ENCODE measurements around the gene MMP12.
A peak's percentile ranks its signal among the peaks of the same experiment; 100 is the strongest.

MMP12 gene

DNA sequence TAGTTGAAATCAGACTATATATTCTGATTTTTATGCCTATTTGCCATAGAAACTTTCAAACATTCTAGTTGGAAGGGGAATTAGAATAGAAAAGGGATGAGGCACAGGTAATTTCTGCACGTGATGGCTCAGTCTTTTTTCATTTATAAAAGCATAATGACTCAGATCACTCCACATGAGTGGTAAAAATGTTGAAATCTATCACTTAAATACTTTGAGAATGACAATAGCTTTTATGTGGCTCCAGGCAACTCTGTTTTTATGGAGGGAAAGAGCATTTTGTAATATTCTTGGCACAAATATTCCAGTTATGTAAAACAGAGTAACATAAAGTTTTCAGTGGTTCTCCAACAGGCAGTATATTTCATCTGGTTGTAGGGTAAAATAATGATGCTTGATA, 25.5 kb downstream of the MMP12 start:
- no peak for DNase-seq

DNA sequence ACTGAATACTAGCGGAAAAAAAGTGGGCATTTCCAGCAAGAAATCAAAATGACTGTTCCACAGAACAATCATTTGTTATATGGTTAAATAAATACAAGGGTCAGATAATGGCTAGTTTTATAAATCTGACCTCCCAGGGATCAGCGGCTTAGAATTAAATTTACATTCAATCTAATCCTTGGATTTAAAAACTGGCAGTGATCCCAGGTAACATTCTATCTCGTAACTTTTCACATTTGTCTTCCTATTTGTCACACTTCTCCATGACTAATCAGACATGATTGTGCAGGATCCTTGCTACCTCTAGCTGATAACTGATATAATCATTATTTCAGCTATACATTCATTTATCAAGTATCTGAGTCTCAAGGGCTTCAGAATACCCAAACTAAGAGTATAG, 28.5 kb downstream of the MMP12 start:
- DNase-seq, result no peak

DNA sequence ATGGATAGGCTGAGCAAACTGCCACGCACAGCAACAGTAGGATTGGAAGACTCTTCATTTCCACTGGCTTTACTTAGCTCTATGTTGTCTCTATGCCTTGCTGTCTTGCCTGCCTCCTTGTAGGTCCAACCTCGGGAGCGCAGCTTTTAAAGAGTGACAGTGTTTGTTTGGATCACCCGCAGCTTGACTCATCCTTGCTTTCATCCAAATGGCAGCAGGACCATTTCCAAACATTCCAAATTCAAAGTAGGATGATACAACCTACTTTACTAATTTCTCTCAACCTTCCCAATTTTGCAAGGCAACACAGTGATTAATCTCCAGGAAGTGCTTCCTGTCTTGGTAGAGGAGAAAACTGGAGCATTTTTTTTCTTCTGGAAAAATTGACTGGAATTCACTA, 31.3 kb downstream of the MMP12 start, which contains the start of gene MMP3:
Gene MMP3 (minus strand): TSS at position 121 of the 400 bp plus-strand sequence. CDS start 63 bp downstream, at position 58.
- no peak for DNase-seq

DNA sequence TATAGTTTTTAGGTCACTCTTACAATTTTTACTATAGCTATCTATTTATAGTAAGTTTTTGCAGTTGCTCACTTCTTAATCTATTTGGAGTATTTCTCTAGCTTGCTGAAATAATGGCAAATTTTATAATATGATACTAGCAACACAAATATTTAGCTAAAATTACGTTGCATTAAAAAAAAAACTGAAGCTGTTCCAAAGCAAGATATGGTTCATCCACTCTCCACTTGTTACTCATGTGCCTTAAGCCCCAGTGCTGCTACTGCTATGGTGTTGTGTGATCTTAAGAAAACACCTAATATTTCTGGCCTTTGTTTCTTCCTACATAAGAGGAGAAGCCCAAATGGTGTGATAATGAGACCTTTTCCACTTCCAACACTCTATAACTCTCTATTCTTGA, 31.9 kb downstream of the MMP12 start:
- no peak for DNase-seq

DNA sequence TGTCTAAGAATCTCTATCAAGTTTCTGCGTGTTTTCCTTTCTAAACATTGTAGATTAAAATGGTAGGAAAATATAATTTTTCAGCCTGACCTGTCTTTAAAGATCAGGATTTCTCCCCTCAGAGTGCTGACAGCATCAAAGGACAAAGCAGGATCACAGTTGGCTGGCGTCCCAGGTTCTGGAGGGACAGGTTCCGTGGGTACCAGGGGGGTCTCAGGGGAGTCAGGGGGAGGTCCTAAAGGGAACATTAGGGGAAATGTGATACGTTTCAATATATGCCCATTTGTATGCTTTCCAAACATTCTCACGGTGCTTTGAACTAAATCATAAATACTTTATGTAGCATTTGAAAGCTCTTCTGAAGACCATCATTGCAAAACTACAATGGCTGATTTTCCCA, 34.8 kb downstream of the MMP12 start:
- no peak for DNase-seq

DNA sequence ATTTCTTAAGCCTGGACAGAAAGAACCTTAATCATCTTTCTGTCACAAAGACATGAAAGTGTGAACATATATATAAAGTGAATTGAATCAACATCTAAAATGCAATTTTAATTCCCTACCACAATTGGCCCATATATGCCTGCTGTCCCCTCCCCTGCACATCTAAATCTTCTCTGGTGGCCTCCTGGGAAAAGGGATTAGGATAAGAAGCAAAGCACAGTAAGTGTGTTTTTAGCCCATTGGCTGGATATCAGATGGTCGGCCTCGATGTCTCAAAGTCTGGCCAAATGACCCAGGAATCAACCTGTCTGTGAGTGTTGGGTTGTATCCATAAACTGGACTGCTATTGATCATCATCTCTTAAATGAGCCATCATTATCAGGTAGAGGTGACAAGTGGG, 37.1 kb downstream of the MMP12 start:
- no peak for DNase-seq

DNA sequence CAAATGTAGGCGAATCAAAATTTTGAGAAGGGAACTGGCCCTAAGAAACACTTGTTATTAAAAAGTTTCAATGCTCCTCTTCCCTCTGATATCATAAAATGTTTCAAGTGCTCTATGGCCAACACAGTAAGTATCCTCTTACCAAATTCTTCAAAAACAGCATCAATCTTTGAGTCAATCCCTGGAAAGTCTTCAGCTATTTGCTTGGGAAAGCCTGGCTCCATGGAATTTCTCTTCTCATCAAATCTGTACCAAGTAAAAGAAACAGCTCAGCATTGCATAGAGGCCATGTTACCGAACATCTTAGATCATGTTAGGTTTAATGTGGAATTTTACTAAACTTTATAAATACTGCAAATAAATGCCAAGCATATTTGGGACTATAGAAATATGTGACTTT, 37.6 kb downstream of the MMP12 start:
- DNase-seq, result no peak

DNA sequence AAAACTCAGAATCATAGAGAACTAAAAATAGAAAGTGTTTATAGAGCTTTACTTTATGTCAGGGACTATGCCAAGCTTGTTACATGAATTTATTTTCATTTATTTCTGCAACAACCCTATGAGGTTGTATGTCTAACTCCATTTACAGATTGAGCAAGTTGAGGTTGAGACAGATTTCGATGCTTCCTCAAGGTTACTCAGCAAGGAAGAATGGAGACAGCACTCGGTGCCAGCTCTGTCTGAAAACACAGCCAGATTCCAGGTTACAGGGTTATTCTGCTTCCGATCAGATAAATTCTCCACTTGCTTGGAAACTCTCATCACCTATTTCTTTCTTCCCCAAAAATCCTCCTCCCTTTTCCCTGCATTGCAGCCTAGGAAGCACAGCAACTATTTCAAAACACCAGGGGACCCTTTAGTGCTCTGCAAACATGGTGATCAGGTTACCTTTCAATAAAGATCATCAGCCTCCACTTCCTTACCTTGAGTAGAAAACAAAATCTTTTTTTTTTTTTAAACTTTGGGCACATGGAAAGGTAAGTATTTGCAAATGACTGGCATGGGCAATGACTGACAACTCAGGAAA, 38.4 kb downstream of the MMP12 start:
- DNase-seq, result no peak

DNA sequence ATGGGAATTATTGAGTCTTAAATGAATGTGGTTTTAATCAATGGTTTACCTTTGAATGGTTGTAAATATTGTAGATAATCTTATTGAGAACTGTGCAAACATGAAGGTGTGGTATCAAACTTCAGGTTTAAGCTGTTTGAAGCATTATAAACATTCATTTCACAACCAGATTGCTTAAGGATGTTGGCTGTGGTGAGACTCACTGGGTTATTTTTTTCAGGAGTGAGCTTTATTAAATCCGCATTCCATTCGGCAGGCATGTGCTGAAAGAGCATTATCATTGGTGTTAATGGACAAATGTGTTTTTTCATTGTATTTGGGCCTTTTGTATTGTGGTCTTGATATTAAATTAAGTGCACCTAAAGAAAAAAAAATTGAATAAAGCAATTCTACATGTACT, 41.1 kb downstream of the MMP12 start:
- no peak for DNase-seq

DNA sequence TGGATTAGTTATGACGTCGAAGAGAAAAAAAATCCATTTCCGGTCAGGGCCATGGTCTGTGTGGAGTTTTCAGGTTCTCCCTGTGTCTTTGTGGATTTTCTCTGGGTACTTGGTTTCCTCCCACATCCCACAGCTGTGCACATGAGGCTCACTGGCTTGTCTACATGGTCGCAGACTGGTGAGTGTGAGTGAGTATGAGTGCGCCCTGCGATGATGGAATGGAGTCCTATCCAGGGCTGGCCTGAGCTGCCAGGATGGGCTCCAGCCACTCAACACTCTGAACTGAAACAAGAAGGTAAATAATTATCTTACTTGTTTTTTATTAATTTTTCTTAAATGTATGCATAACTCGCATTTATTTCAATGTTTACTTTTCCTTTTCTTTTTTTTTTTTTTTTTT, 42.2 kb downstream of the MMP12 start:
- DNase-seq, result no peak

DNA sequence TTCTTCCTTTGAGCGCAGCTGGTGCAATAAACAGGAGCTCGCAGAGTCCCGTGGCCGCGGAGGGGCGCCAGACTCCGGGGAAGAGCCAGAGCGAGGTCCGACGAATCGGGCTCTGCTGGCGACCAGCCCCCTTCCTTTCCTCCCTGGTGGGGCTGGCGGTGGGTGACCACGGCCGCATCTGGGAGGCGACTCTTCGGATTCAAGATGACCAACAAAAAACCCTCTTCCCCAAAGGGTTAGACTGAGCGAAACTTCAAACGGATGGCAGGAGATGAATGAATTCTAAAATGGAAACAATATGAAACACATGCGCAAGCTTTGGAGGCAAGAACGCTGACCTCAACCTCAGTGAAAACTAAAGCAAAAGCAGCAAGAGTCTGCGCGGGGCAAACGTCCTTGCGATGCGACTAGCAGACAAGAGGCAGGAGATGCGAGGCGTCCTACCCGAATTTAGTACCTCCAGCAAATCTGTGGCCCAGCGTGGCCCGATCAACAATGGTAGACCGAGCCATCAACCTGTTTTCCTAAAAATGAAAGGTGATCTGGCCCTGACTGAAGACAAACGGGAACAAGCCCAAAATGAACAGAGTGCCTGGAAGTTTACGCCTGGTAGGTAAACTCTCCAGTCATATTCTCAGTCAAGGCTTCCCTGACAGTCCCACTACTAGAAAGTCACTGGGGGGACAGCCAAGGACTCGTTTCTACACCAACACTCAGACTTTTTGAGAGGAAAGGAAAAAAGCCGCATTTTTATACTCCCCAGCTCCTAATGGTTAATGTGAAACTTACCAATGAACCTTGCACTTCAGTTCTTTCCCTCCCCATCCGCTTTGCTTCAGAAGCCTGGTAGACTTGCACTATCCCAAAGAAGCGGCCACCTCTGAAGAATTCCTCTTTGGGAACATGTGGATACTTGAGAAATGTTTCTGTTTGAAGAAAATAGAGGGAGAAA, 43.0 kb downstream of the MMP12 start:
- peak; percentile 8 for DNase-seq

DNA sequence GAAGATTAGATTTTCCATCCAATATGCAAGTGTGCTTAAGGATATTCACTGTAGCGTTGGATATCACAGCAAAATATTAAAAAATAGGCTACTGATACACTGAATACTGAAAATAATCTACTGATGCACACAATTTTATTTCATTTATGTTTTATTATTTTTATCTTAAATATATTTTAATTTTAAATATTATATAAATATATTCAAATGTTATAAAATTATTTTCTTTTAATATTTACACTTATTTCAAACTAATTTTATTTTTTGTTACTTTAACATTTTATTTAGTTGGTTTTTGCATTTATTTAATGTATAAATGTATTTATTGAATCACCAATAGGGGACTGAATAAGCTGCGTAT, 43.7 kb downstream of the MMP12 start:
- DNase-seq, result no peak

DNA sequence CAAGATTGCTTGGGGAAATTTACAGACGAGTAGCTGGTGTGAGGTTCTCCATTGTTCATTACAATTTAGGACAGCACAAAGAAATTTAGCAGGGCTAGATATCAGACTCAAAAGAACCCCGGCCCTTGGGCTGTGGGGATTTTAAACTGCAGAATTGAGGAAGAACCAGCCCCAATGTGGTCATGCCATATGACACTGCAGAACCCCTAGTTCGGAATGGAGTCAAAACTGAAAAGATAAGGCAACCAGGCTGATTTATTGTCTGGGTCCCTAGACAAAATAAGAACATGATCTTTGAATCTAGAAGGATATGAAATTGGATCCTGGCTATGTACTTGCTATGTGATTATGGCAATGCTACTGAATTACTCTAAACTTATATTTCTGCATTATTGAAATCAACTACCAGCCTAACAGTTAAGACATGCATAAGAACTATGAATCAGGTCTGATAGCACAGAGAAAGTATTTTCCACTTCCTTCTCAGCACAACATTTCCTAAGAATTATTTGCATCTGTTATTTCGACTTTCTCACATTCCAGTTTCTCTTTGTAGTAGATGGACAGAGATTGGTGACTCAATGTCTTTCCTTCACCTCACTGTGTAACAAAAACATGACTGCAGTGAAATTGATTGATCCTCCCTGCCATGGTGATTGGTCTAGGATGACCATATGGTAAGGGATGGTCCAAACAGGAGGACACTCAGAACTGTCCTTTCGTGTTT, 44.6 kb downstream of the MMP12 start:
- no peak for DNase-seq

DNA sequence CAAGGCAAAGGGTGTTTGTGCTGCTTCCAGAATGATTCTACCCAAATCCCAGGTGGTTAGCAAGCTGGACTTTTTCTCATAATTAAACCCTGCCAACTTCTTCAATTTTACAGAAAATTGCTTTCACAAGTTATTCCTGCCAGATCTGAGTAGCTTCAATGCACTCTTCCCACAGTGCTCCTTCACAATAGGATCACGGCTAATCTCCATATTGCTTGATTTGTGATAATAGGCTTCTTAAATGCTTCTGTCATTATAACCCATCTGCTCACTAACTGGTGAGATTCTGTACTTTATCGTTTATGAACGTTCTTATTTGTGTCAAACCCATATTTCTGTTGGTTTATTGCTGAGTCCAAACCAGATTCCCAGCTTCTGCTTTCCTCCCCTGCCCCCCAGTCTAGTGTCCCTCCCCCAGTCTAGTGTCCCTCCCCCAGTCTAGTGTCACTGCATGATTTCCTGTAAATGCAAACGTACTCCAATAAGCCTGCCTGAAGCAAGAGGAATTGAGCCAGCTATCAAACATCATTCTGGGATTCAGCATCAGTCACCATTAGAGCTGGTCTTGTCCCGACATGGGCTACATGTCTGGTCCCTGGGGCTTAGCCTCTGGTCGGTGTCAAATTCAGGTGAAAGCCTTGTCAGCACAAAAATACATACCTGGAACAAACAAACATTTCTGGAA, 45.3 kb downstream of the MMP12 start:
- DNase-seq, result no peak

DNA sequence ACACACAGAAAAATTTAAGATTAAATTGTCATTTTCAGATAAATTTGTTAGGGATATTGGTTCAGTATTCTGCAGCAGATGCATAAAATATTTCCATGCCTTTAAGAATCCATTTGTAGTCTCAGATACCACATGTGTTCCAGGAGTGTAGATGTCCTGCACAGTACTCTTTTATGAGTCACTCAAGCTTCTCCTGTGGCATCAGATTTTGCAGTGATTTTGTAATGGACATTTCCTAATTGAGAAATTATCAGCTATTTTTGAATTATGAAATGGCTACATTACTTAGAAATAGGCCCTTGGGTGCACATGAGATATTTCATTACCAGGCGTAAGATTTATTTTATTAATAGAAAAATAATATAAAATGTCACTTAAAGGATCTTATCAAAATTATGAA, 50.2 kb downstream of the MMP12 start:
- DNase-seq, result no peak

DNA sequence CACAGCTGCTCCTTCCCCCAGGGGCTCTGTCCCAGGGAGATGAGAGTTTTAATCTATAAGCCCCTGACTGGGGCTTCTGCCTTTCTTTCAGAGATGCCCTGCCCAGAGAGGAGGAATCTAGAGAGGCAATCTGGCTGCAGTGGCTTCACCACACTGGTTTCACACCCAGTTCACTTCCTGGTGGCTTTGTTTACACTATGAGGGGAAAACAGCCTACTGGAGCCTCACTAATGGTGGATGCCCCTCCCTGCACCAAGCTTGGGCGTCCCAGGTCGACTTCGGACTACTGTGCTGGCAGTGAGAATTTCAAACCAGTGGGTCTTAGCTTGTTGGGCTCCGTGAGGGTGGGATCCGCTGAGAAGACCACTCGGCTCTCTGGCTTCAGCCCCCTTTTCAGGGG, 55.3 kb downstream of the MMP12 start:
- DNase-seq, result no peak

DNA sequence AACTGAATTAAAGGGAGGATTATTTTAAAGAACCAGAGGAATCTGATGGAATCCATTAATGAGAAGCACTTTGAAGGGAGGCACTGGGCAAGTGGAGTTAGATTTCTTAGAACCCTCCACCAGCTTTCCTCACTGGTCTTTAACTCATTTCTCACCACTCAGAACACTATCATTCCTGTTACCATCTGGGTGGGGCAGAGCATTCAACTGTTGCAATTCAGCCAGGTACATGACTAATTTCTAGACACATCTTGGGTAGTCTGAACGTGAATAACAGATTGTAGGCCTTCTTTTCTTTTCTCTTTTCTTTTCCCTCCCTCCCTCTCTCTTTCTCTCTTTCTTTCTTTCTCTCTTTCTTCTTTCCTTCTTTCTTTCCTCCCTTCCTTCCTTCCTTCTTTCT, 61.3 kb downstream of the MMP12 start:
- no peak for DNase-seq
